ENCODE data around the gene HUS1B.

The HUS1B gene

GRCh38 chr6:650098-650497 is 6.8 kb downstream of the HUS1B start:
- TF ChIP-seq, protein P1, sequence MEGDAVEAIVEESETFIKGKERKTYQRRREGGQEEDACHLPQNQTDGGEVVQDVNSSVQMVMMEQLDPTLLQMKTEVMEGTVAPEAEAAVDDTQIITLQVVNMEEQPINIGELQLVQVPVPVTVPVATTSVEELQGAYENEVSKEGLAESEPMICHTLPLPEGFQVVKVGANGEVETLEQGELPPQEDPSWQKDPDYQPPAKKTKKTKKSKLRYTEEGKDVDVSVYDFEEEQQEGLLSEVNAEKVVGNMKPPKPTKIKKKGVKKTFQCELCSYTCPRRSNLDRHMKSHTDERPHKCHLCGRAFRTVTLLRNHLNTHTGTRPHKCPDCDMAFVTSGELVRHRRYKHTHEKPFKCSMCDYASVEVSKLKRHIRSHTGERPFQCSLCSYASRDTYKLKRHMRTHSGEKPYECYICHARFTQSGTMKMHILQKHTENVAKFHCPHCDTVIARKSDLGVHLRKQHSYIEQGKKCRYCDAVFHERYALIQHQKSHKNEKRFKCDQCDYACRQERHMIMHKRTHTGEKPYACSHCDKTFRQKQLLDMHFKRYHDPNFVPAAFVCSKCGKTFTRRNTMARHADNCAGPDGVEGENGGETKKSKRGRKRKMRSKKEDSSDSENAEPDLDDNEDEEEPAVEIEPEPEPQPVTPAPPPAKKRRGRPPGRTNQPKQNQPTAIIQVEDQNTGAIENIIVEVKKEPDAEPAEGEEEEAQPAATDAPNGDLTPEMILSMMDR (IDR thresholded peaks at IDR 0.05; ENCODE audit: low read depth, low read length), result no peak
- Histone ChIP-seq H3K9me3 (ENCODE audit: severe bottlenecking) (no peaks in the 10 kb centered on the region), H3K27ac (no peak overlapping the region), H3K27me3 (ENCODE audit: insufficient read depth, low read depth, severe bottlenecking) (no peaks in the 10 kb centered on the region), H3K36me3 (no peaks in the 10 kb centered on the region), H3K4me3 (ENCODE audit: low read depth, low read length) (no peak overlapping the region)
- no peak for DNase-seq

DNA sequence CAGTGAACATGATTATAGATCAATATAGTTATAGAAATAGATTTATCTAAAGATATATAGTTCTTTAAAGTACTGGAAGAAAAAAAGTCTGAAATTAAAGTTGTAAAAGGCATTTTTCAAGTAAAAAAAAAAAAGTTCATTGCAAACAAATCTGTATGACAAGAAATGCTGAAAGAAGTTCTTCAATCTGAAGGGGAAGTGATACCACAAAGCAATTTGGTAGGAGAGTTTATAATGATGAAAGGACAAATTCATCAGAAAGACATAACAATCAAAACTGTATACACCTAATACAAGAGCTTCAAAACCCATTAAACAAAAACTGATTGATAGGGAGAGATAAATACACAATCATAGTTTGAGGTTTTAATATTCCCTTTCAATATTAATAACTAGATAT is 14.1 kb downstream of the HUS1B start:
- Histone ChIP-seq H3K27me3 (ENCODE audit: insufficient read depth, low read depth, severe bottlenecking) (no peaks in the 10 kb centered on the region), H3K27ac (no peak overlapping the region), H3K9me3 (ENCODE audit: severe bottlenecking) (no peaks in the 10 kb centered on the region), H3K4me3 (ENCODE audit: low read depth, low read length) (no peak overlapping the region), H3K36me3 (no peaks in the 10 kb centered on the region)
- DNase-seq, result no peak
- TF ChIP-seq, protein P1 (IDR thresholded peaks at IDR 0.05; ENCODE audit: low read depth, low read length), result no peak

DNA sequence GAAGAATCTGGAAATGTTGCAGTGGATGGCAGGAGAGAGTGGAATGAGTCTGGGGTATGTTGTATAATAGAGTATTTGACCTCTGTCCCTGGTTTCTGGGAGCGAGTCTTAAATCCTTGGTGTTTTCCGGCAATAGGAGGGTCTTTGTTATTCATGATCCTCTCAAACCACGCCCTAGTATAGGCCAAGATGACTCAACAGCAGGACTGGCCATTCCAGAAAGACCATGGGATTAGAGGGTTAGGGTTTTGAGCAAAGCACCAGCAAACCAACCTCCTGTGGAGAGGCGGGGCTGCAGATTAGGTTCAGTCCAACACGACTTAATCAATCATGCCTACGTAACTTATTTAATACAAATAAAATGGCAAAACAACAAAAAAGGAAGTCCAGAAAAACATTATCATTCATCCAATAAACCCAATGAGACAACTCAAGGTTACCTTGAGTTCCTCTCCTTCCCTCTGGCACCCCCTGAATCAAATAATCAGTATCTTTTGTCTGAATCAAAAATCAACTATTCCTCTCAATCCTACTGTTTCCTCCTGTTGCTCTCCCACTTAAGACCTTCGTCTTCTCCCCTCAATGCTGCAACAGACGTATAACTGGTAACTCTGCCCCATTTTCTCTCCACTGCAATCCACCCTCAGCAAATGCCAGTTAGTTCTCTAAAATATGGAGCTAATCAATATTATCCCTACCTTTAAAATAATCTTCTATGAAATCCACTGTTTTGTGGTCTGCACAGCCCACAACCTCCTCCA is 15.5 kb downstream of the HUS1B start:
- Histone ChIP-seq H3K27me3 (ENCODE audit: insufficient read depth, low read depth, severe bottlenecking) (no peaks in the 10 kb centered on the region), H3K36me3 (no peaks in the 10 kb centered on the region), H3K27ac (no peak overlapping the region), H3K9me3 (ENCODE audit: severe bottlenecking) (no peaks in the 10 kb centered on the region), H3K4me3 (ENCODE audit: low read depth, low read length) (no peak overlapping the region)
- TF ChIP-seq, protein P1 (IDR thresholded peaks at IDR 0.05; ENCODE audit: low read depth, low read length), result no peak
- DNase-seq, result no peak

GRCh38 chr6:636488-636887 is 20.4 kb downstream of the HUS1B start:
- DNase-seq, result no peak
- Histone ChIP-seq H3K36me3 (peaks cover 8% of the 10 kb centered on the region), H3K4me3 (ENCODE audit: low read depth, low read length) (no peak overlapping the region), H3K27me3 (ENCODE audit: insufficient read depth, low read depth, severe bottlenecking) (no peaks in the 10 kb centered on the region), H3K27ac (no peak overlapping the region), H3K9me3 (ENCODE audit: severe bottlenecking) (no peaks in the 10 kb centered on the region)
- TF ChIP-seq, protein P1 (IDR thresholded peaks at IDR 0.05; ENCODE audit: low read depth, low read length), result no peak

GRCh38 chr6:635233-635632 is 21.7 kb downstream of the HUS1B start:
- Histone ChIP-seq H3K27me3 (ENCODE audit: insufficient read depth, low read depth, severe bottlenecking) (no peaks in the 10 kb centered on the region), H3K27ac (no peak overlapping the region), H3K4me3 (ENCODE audit: low read depth, low read length) (no peak overlapping the region), H3K9me3 (ENCODE audit: severe bottlenecking) (no peaks in the 10 kb centered on the region), H3K36me3 (peaks cover 8% of the 10 kb centered on the region)
- TF ChIP-seq, protein P1 (IDR thresholded peaks at IDR 0.05; ENCODE audit: low read depth, low read length), result no peak
- DNase-seq, result no peak

DNA sequence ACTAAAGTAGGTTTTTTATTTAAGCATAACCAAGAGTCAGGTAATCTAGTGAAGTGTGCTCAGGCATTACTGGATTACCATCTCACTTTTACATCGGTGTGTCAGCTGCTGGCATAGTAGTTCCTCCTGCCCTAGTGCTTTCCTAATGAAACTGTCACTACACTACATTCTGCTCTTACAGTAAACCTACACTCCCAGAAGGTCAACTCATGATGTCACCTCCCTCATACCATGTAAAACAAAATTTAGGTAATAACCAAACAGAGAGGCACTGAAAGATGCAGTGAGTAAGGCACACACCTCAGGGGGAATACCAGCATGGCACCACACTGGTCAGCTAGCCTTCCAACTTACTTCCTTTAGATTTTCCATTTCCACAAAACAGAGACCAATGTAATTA is 23.3 kb downstream of the HUS1B start:
- no peak for DNase-seq
- no peaks in the 10 kb centered on the region for H3K9me3 ChIP-seq (ENCODE audit: severe bottlenecking)
- H3K27me3 ChIP-seq (ENCODE audit: insufficient read depth, low read depth, severe bottlenecking), result no peaks in the 10 kb centered on the region
- H3K27ac ChIP-seq, result no peak overlapping the region
- peaks cover 8% of the 10 kb centered on the region for H3K36me3 ChIP-seq
- no peak overlapping the region for H3K4me3 ChIP-seq (ENCODE audit: low read depth, low read length)
- TF ChIP-seq, protein P1 (IDR thresholded peaks at IDR 0.05; ENCODE audit: low read depth, low read length), result no peak

Data from WERI-Rb-1 (cell line).